ENCODE data around the gene PHIP. TPM values are rescaled to one million over a fixed set of nuclear protein-coding genes. Genes with fewer than 3 reads are reported as not detected.

The PHIP gene
- total and polyA plus RNA-seq, 9 of the 15 experiments (the other 6 are each of a cell fraction or from before 2014, with no cell fraction given), result 8.1 to 36.3 (median 16.5) TPM

- Histone ChIP-seq H3K4me2 (ENCODE audit: insufficient read depth, low read length) (no peak overlapping the region), H2AFZ (ENCODE audit: low read depth, low read length) (no peak overlapping the region), H3K9me1 (ENCODE audit: control insufficient read depth, insufficient read depth, low read length) (no peaks in the 10 kb centered on the region), H3K27ac (ENCODE audit: extremely low read depth, low read depth, low read length) (no peak overlapping the region), H3K4me1 (replicated peaks in 1 of 2; ENCODE audit: control insufficient read depth in 2 of 2, insufficient read depth in 2 of 2, low read length in 2 of 2) (no peaks in the 10 kb centered on the region), H3K27me3 (ENCODE audit: control insufficient read depth in 2 of 2, insufficient read depth in 2 of 2, low read length in 2 of 2) (no peaks in the 10 kb centered on the region), H4K20me1 (replicated peaks; ENCODE audit: control insufficient read depth, insufficient read depth, low read length) (no peaks in the 10 kb centered on the region), H3K36me3 (ENCODE audit: control insufficient read depth, insufficient read depth, low read length) (peaks cover 75% of the 10 kb centered on the region), H3K9ac (ENCODE audit: insufficient read depth in 1 of 2, low read depth in 2 of 2, low read length in 2 of 2) (no peak overlapping the region), H3K79me2 (ENCODE audit: control insufficient read depth, insufficient read depth, low read length) (peaks cover 37% of the 10 kb centered on the region), H3K4me3 (no peak overlapping the region), H3K9me3 (replicated peaks; ENCODE audit: control insufficient read depth, insufficient read depth, low read depth, low read length) (no peaks in the 10 kb centered on the region)
- WGBS (ENCODE audit: insufficient coverage, low coverage, missing lambda C conversion rate), result 100% methylated on average over 1 of the region's 1 CpG
- CTCF ChIA-PET (ENCODE audit: low intra/inter-chr PET ratio), result no interaction called here
- POLR2A ChIA-PET, result no interaction called here
- DNase-seq (ENCODE audit: extremely low read depth in 1 of 4, low spot score in 3 of 4), result no peak
- intact Hi-C loops (cut with micrococcal nuclease), result no loop called here
- BruUV-seq (replicated peaks), result no TSS peak
- FAIRE-seq, result no peak
- in situ Hi-C loops (cut with MboI), result no loop called here
- no peak for ATAC-seq
- TF ChIP-seq POLR2A (conservative IDR thresholded peaks at IDR 0.05), result no peak
- no peak for TF ChIP-seq CREB3 (tag; conservative IDR thresholded peaks at IDR 0.05; ENCODE audit: low read depth)
- TF ChIP-seq TGIF2 (CRISPR knock-in tag; IDR thresholded peaks at IDR 0.05), result no peak
- TF ChIP-seq MAX (CRISPR knock-in tag; IDR thresholded peaks at IDR 0.05), result no peak
- TF ChIP-seq MTF1 (CRISPR knock-in tag; IDR thresholded peaks at IDR 0.05; ENCODE audit: borderline replicate concordance), result no peak
- TF ChIP-seq ZNF224 (CRISPR knock-in tag; IDR thresholded peaks at IDR 0.05), result no peak
- TF ChIP-seq ZNF140 (CRISPR knock-in tag; IDR thresholded peaks at IDR 0.05), result no peak
- no peak for TF ChIP-seq HDAC1 (IDR thresholded peaks at IDR 0.05)
Observed at GRCh38 chr6:79042088-79042798, 35.8 kb downstream of the PHIP start.

Measured in K562 (cell line).